Activated CD4-positive, alpha-beta T cell treated with anti-CD3 and anti-CD28 coated beads, Interleukin-2, amount 50 U/mL, for 4 hours (primary cell): Measurements from ENCODE around the gene PKN1.
A peak's percentile ranks its signal among the peaks of the same experiment; 100 is the strongest.
"Not testable (repeated sequence)": the region's sequence is repeated elsewhere in the genome, so short reads cannot be mapped to it uniquely, and the experiment has no call there.

ENCODE experiments used
- DNase-seq, 2 experiments: peaks; one replicate each; pipeline ENCODE4 v3.0.0-alpha.2; 2020

Gene PKN1

GRCh38 chr19:14432791-14433553, at the start of gene PKN1:
PKN1 (plus strand) TSS chr19:14433306; CDS start chr19:14433522, 216 bp downstream.
- no peak for DNase-seq

DNA sequence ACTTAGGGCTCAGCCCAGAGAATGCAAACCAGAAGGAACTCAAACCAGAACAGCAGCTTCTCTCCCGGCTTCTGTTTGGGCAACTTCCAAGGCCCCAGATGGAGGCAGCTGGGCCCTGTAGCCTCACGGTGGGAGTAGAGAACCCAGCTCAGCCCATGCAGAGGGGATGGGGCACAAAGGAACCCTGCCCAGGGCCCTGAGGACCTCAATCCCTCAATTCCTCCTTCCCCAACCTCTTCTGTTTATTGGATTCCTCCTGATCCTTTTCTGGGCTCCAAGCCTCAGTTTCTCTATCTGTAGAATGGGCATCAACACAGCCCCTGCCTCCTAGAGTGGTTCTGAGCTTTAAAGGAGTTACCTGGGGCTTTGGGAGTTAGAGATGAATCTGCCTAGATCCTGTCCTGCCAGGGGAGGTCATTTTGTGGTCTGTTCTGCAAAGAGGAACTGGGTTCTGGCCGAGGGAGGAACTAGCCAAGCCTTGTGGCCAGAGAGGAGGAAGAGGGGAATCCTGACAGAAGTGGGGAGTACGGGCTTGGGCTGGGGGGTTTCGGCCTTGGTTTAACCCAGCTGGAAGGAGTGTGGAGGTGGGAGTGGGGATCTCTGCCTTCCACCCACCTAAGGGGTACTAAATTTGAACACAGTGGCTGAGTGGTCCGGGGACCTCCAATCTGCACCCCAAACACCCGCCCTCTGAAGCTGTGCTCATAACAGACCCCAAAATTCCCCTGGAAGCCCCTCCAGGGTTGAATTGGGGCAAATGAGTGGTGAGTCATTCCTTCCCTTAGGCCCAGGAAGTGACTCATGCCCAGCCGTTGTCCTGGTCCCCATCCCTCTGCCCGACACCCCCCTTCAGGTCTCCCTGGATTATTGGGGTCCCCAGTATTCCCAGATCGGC, 49.2 kb upstream of the PKN1 start:
- no peak for DNase-seq

DNA sequence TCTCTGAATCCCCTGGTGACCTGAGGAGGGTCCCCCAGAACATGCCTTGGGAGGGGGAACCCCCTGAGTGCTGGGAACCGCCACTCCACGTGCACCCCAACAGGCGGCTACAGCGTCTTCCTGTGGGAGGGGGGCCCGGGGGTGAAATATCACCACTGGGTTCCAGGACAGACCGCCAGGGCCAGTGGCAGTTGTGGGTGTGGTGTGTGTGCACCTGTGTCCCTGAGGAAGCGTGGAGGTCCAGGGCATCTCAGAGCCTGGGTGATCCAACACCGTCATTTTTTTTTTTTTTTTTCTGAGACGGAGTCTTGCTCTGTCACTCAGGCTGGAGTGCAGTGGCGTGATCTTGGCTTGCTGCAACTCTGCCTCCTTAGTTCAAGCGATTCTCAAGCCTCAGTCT, 47.6 kb upstream of the PKN1 start:
- no peak for DNase-seq

DNA sequence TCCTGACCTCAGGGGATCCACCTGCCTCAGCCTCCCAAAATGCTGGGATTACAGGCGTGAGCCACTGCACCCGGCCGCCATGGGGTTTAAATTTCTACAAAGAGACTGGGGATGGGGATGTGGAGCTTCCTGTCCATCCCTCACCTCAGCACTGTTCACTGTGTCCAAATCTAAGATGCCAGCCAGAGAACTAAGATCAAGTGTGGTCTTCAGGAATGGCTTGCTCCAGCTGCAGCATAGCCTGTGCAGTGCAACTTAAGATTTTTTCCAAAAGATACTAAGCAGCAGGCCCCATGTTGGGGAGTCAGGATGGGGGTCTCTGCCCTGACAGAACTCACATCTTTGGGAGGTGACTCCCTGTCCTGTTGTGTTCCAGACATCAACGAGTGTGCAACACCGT, 42.6 kb upstream of the PKN1 start:
- no peak for DNase-seq

DNA sequence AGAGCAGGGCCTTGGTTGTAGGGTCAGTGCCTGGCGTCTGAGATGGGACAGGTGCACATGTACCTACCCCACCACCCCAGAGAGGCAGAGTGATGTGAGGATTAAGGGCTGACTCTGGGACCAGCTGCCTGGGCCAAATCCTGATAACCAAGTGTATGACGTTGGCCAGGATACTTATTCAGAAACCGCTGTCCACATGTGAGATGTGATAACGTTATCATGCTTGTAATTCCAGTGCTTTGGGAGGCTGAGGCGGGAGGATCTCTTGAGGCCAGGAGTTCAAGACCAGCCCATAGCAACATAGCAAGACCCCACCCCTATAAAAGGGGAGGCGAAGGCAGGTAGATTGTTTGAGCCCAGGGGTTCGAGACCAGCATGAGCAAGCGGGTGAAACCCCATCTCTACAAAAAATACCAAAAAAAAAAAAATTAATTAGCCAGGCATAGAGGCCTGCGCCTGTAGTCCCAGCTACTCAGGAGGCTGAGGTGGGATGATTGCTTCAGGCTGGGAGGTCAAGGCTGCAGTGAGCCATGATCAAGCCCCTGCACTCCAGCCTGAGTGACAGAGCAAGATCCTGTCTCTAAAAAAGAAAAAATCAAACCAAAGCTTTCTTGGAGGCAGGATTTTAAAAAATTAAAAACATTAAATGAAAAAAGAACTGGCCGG, 41.8 kb upstream of the PKN1 start:
- DNase-seq, result no peak

GRCh38 chr19:14393329-14393728, 39.8 kb upstream of the PKN1 start:
- no peak for DNase-seq

DNA sequence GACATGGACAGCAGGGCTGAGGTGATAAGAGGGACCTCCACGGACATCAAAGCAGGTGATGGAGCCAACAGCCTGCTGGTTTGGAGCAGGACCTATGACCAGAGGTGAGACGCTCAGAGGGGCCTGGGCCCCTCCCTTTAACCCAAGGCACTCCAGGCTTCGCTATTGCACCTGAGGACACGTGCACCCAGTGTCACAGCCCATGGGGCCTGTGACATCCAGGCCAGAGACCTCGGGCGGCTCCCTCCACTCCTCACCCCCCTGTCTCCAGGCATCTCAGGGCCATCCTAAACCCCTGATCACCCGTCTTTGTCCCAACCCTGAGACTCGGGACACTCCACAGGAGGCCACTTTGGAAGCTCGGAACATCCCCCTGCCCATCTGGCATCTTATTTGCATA, 38.9 kb upstream of the PKN1 start:
- DNase-seq, result no peak

DNA sequence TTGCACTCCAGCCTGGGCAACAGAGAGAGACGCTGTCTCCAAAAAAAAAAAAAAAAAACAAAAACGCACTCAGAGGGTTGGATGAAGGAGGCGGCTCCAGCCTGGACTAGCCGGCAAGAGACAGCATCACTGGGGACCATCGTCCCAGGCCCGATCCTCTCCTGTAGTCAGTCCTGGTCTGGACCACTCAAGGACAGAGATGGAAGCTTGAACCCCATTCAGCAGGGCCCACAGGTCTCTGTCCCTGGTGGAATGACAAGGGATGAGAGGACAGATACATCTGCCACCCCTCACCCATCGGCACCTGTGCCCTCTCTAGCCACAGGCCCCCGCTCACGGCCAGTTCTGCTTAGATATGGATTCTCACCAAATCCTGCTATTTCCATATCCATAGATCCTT, 37.8 kb upstream of the PKN1 start:
- no peak for DNase-seq

GRCh38 chr19:14395710-14396336, 37.3 kb upstream of the PKN1 start:
- no peak for DNase-seq

GRCh38 chr19:14396730-14397129, 36.4 kb upstream of the PKN1 start:
- DNase-seq, result not testable (repeated sequence)

GRCh38 chr19:14397168-14397567, 35.9 kb upstream of the PKN1 start:
- DNase-seq, result not testable (repeated sequence)

DNA sequence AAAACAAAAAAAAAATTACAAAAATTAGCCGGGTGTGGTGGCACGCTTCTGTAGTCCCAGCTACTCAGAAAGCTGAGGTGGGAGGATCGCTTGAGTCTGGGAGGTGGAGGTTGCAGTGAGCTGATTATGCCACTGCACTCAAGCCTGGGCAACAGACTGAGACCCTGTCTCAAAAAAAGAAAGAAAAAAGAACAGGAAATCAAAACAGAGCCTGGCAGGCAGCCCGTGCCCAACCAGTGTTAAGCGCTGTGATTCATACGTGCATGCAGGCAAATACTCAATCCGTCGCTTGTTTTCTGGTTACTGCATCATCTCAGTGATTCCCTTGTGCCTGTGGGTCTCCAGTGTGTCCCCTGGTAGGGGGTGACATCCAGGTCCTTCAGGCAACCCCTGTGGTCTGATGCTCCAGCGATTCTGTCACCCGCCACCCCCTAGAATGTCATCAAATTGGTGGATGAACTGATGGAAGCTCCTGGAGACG, 32.1 kb upstream of the PKN1 start:
- no peak for DNase-seq

GRCh38 chr19:14401468-14402195, 31.5 kb upstream of the PKN1 start:
- no peak for DNase-seq

- no peak for DNase-seq
These were observed 30.6 kb upstream of the PKN1 start for GRCh38 chr19:14402332-14403144.

DNA sequence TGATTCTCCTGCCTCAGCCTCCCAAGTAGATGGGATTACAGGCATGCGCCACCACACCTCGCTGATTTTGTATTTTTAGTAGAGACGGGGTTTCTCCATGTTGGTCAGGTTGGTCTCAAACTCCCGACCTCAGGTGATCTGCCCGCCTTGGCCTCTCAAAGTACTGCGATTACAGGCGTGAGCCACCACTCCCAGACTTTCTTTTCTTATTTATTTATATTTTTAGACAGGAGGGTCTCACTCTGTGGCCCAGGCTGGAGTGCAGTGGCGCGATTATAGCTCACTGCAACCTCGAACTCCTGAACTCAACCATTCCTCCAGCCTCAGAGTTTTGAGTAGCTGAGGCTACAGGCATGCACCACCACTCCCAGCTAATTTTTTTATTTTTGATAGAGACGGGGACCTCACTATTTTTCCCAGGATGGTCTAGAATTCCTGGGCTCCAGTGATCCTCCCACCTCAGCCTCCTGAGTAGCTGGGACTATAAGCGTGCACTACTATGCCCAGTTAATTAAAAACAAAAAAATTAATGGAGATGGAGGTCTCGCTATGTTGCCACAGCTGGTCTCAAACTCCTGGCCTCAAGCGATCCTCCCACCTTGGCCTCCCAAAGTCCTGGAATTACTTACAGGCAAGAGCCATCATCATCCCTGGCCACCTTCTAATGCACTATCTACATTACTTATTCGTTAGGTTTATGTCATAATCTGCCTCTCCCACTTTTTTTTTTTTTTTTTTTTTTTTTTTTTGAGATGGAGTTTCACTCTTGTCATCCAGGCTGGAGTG, 29.8 kb upstream of the PKN1 start:
- not testable (repeated sequence) for DNase-seq

GRCh38 chr19:14404312-14404711, 28.8 kb upstream of the PKN1 start:
- no peak for DNase-seq

DNA sequence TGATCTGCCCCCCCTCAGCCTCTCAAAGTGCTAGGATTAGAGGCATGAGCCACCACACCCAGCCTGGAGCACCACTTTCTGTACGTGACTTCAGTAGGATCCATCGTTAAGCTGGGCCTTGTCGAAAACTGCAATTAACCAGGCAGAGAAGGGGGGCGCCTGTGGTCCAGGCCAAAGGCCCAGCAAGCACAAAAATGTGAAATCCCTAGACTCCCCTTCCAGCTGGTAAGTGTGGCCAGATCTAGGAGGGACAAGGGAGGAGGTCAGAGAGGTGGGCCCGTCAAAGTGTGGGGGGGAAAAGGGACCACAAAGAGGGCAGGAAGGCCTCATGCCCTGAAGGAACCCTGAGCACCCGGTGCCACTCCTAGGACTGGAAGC, 27.7 kb upstream of the PKN1 start:
- no peak for DNase-seq

GRCh38 chr19:14405758-14406644, 27.1 kb upstream of the PKN1 start:
- DNase-seq, result peak; percentile 82 to 86

DNA sequence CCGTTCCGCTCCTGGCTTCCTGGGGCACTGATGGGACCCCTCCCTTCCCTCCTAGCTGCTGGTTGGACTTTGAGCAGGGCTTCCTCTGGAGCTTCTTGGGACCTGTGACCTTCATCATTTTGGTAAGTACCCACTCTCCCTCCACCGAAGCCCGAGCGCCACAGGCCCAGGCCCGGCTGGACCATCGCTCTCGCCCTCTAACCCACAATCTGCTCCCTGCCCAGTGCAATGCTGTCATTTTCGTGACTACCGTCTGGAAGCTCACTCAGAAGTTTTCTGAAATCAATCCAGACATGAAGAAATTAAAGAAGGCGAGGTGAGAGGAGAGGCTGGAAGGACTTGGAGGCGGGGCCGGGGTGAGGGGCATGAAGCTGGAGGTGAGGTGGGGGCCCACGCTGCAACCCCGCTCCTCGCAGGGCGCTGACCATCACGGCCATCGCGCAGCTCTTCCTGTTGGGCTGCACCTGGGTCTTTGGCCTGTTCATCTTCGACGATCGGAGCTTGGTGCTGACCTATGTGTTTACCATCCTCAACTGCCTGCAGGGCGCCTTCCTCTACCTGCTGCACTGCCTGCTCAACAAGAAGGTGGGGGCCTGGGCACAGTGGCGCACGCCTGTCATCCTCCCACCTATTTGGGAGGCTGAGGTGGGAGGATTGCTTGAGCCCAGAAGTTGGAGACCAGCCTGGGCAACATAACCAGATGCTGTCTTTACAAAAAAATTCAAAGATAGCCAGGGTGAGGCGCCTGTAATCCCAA, 26.3 kb upstream of the PKN1 start:
- DNase-seq, result no peak
